ENCODE data around the gene CATSPERZ. TPM values are rescaled to one million over a fixed set of nuclear protein-coding genes. Genes with fewer than 3 reads are reported as not detected.

The CATSPERZ gene
- total RNA-seq, 1 donor from 2014 or later, result not detected

DNA sequence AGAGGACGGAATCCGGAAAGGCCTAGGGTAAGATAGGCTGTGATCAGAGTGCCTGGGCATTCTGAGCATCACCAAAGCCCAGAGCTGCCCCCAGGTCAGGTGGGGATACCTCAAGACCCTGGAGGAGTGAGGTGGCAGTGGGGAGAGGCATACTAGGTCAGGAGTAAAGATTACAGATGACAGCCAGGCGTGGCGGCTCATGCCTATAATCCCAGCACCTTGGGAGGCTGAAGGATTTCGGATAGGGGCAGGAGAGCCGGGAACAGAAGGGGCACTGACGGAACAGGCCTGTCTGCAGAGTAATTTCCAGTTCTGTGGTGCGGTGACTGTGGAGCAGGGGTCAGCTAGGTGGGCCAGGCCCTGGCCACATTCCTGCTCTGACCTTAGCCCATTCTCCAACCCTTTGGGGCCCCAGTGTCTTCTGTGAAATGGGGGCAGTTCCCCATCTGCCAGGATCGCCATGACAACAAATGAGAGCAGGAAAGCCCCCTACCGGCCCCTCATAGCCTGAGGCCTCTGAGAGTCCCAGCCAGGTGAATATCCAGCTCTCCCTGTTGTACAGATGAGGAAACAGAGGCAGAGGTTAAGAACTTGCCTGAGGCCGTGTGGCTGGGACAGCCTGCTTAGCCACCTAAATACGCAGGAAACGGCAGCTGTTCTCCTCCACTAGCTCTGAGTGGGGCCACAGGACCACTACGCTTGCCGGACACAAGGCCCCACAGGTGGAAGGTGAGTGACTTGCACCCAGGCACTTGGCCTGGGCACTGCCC is 24.9 kb upstream of the CATSPERZ start:
- CTCF ChIA-PET, result interaction anchor here (1.4 kb wide), 1 partner anchor 29 kb away, joined by 5 read pairs; no protein-coding TSS in a partner anchor
- Mint-ChIP-seq H3K27ac (peak overlapping the region; percentile 30), H3K9me3 (no peaks in the 10 kb centered on the region), H3K4me3 (no peak overlapping the region), H3K36me3 (ENCODE audit: low read depth) (peaks cover 26% of the 10 kb centered on the region), H3K27me3 (no peaks in the 10 kb centered on the region), H3K4me1 (peaks cover 8% of the 10 kb centered on the region)
- TF ChIP-seq, protein P1, sequence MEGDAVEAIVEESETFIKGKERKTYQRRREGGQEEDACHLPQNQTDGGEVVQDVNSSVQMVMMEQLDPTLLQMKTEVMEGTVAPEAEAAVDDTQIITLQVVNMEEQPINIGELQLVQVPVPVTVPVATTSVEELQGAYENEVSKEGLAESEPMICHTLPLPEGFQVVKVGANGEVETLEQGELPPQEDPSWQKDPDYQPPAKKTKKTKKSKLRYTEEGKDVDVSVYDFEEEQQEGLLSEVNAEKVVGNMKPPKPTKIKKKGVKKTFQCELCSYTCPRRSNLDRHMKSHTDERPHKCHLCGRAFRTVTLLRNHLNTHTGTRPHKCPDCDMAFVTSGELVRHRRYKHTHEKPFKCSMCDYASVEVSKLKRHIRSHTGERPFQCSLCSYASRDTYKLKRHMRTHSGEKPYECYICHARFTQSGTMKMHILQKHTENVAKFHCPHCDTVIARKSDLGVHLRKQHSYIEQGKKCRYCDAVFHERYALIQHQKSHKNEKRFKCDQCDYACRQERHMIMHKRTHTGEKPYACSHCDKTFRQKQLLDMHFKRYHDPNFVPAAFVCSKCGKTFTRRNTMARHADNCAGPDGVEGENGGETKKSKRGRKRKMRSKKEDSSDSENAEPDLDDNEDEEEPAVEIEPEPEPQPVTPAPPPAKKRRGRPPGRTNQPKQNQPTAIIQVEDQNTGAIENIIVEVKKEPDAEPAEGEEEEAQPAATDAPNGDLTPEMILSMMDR (IDR thresholded peaks at IDR 0.05), result no peak
- DNase-seq, result no peak
- intact Hi-C loops (cut with micrococcal nuclease), result no loop called here
- ATAC-seq (ENCODE audit: low read depth), result no peak
- POLR2A ChIA-PET, result interaction anchor here (0.6 to 2.3 kb wide), 2 partner anchors 9 to 33 kb away, joined by 3 to 8 read pairs; partner anchors contain the start of gene BAD

DNA sequence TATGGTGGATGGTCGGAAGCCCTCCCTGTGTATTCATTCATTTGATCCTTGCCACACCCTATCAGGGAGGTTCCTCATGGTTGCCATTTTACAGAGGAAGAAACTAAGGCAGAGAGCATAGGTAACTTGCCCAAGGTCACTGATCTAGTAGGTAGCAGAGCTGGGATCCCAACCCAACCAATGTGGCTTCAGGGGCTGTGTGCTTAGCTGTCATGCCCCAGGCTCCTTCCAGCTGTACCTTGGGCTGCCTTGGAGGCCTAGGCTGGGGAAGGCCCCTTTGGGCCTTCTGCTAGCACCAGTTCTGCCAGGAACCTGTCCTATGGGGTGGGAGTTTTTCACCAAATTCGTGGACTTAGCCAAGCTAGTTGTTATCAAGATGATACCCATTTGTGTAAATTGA is 24.3 kb upstream of the CATSPERZ start:
- DNase-seq, result no peak
- POLR2A ChIA-PET, result interaction anchor here (0.6 to 2.3 kb wide), 2 partner anchors 9 to 33 kb away, joined by 3 to 8 read pairs; partner anchors contain the start of gene BAD
- CTCF ChIA-PET, result interaction anchor here (1.4 kb wide), 1 partner anchor 28 kb away, joined by 5 read pairs; no protein-coding TSS in a partner anchor
- H3K4me1 Mint-ChIP-seq, result peaks cover 6% of the 10 kb centered on the region
- TF ChIP-seq, protein P1 (IDR thresholded peaks at IDR 0.05), result no peak
- H3K4me3 Mint-ChIP-seq, result no peak overlapping the region
- no peak for ATAC-seq (ENCODE audit: low read depth)
- intact Hi-C loops (cut with micrococcal nuclease), result no loop called here
- H3K36me3 Mint-ChIP-seq (ENCODE audit: low read depth), result peaks cover 23% of the 10 kb centered on the region
- no peaks in the 10 kb centered on the region for H3K27me3 Mint-ChIP-seq
- H3K9me3 Mint-ChIP-seq, result no peaks in the 10 kb centered on the region
- H3K27ac Mint-ChIP-seq, result peak overlapping the region; percentile 30

DNA sequence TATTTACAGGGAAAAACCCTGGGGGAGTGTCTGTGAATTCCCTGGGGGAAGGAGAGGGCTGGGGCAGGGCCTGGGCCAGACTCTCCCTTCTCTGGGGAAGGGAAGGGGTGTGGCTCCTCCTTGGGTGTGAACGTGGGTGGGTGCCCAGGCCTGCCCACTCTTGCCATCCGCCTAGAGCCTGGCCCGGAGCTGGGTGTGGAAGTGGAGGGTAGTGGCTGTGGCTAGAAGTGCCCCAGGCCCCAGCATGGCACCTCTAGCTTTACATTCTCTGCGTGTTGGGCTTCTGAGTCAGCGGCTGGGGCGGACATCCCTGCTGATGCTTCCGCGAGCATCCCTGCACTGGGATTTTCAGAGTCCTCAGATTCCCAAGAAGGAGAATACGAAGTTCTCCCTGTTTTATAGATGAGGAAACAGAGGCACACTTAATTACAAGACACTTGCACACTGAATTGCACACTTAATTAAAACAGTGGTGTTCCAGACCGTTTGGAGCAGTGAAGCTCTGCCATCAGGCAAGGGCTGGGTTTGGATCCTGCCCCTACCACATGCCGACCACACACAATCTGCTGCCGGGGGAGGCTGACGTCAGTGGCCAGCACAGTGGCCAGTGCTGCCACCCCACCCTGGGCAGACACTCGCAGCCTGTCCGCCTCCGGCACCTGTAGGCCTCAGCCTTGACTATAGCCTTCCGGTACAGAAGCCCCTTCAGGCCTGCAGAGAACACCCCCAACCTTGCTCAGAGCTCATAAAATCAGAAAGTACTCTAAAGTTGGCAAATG is 23.3 kb upstream of the CATSPERZ start:
- H3K27ac Mint-ChIP-seq, result no peak overlapping the region
- no peak for DNase-seq
- ChIA-PET CTCF (interaction anchor here (1.1 to 1.4 kb wide), 2 partner anchors 27 to 70 kb away, joined by 3 to 5 read pairs; partner anchors contain the start of gene FERMT3), POLR2A (interaction anchor here (2.3 kb wide), 1 partner anchor 8 kb away, joined by 8 read pairs; the partner anchor contains the start of gene BAD)
- peaks cover 28% of the 10 kb centered on the region for H3K36me3 Mint-ChIP-seq (ENCODE audit: low read depth)
- H3K4me3 Mint-ChIP-seq, result no peak overlapping the region
- H3K9me3 Mint-ChIP-seq, result no peaks in the 10 kb centered on the region
- peak; percentile 35 for ATAC-seq (ENCODE audit: low read depth)
- TF ChIP-seq, protein P1 (IDR thresholded peaks at IDR 0.05), result no peak
- H3K27me3 Mint-ChIP-seq, result no peaks in the 10 kb centered on the region
- intact Hi-C loops (cut with micrococcal nuclease), result no loop called here
- H3K4me1 Mint-ChIP-seq, result peaks cover 6% of the 10 kb centered on the region

DNA sequence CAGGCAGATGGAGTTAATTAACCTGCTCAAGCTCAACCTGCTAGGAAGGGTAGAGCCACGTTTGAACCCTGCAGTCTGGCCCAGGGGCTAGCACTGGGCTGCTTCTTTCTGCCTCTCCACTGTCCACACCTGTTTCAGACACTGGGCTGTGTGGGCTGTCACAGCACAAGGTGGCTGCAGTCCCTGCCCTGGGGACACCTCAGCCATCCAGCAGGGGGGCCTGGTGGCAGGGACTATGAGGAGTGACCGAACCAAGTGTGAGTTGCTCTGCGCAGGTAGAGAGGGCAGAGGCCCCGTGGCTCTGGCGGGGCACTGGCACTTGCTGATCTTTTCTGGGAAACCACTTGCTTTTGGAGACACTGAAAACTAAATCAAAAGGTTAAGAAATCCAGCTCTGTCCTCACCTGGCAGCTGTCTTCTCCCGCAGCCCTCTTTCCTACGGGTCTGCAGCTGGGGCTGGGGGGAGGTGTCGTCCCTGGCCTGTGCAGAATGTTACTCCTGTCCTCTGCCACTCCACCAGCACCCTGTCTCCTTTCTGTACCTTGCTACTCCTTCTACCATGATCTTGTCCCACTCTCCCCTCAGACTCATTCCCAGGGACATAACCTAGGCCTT is 21.5 kb upstream of the CATSPERZ start:
- no peak for ATAC-seq (ENCODE audit: low read depth)
- TF ChIP-seq, protein P1 (IDR thresholded peaks at IDR 0.05), result no peak
- POLR2A ChIA-PET, result no interaction called here
- Mint-ChIP-seq H3K27ac (no peak overlapping the region), H3K36me3 (ENCODE audit: low read depth) (peaks cover 30% of the 10 kb centered on the region), H3K4me3 (no peak overlapping the region), H3K27me3 (no peaks in the 10 kb centered on the region), H3K4me1 (peaks cover 10% of the 10 kb centered on the region), H3K9me3 (no peaks in the 10 kb centered on the region)
- intact Hi-C loops (cut with micrococcal nuclease), result no loop called here
- CTCF ChIA-PET, result no interaction called here
- DNase-seq, result no peak

Data from activated B cell treated with CpG ODN at 0.5 μM for 24 hours (primary cell).